ENCODE measurements around the gene EXT2. TPM values are rescaled to one million over a fixed set of nuclear protein-coding genes. Genes with fewer than 3 reads are reported as not detected.

EXT2 gene
- total and polyA plus RNA-seq, 10 of the 15 experiments (the other 5 are each of a cell fraction or from before 2014, with no cell fraction given): 3.8 to 31.4 (median 17.9) TPM

DNA sequence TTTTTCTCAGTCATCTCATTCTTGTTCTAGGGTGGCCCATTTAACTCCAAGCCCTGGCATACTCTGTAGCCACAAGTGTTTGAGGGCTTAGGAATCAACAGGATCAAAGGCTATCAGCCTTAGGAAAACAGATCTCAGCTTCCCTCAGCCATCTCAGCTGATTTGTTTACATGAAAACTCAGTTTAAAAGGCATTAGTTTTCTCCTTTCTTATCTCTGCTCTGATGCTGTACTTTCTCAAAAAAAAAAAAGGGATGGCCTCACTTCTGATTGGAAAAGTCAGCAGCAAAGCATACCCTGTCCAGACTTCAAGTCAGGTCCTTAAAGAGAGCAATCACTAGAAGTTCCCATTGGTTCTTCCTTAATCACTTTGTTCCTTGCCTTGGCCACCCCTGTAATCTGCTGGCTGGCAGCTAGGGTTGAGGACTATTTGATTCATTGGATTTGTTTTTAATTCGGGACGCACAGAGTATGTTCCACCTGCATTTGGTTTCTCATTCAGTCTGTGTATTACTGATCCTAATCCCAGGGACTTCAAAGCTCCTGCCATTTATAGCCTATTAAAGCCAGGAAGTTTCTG lies 102.8 kb downstream of the EXT2 start:
- H3K4me3 ChIP-seq: no peak overlapping the region
- TF ChIP-seq CBFB (IDR thresholded peaks at IDR 0.05; ENCODE audit: low read depth) (no peak), KLF5 (IDR thresholded peaks at IDR 0.05; ENCODE audit: partially characterized antibody) (no peak), BCLAF1 (IDR thresholded peaks at IDR 0.05) (no peak), HCFC1 (IDR thresholded peaks at IDR 0.05; ENCODE audit: low read length) (no peak), SUPT20H (IDR thresholded peaks at IDR 0.05; ENCODE audit: borderline replicate concordance, control insufficient read depth, low read depth, low read length) (no peak), YBX1 (IDR thresholded peaks at IDR 0.05) (no peak), SREBF2 (IDR thresholded peaks at IDR 0.05; ENCODE audit: low read length) (no peak)
- TF ChIP-seq, protein P1, sequence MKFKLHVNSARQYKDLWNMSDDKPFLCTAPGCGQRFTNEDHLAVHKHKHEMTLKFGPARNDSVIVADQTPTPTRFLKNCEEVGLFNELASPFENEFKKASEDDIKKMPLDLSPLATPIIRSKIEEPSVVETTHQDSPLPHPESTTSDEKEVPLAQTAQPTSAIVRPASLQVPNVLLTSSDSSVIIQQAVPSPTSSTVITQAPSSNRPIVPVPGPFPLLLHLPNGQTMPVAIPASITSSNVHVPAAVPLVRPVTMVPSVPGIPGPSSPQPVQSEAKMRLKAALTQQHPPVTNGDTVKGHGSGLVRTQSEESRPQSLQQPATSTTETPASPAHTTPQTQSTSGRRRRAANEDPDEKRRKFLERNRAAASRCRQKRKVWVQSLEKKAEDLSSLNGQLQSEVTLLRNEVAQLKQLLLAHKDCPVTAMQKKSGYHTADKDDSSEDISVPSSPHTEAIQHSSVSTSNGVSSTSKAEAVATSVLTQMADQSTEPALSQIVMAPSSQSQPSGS (IDR thresholded peaks at IDR 0.05; ENCODE audit: low read length): no peak
- TF ChIP-seq, protein P2, sequence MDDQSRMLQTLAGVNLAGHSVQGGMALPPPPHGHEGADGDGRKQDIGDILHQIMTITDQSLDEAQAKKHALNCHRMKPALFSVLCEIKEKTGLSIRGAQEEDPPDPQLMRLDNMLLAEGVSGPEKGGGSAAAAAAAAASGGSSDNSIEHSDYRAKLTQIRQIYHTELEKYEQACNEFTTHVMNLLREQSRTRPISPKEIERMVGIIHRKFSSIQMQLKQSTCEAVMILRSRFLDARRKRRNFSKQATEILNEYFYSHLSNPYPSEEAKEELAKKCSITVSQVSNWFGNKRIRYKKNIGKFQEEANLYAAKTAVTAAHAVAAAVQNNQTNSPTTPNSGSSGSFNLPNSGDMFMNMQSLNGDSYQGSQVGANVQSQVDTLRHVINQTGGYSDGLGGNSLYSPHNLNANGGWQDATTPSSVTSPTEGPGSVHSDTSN (IDR thresholded peaks at IDR 0.05; ENCODE audit: insufficient replicate concordance, low read depth, low read length): no peak
- TF ChIP-seq, protein P3, sequence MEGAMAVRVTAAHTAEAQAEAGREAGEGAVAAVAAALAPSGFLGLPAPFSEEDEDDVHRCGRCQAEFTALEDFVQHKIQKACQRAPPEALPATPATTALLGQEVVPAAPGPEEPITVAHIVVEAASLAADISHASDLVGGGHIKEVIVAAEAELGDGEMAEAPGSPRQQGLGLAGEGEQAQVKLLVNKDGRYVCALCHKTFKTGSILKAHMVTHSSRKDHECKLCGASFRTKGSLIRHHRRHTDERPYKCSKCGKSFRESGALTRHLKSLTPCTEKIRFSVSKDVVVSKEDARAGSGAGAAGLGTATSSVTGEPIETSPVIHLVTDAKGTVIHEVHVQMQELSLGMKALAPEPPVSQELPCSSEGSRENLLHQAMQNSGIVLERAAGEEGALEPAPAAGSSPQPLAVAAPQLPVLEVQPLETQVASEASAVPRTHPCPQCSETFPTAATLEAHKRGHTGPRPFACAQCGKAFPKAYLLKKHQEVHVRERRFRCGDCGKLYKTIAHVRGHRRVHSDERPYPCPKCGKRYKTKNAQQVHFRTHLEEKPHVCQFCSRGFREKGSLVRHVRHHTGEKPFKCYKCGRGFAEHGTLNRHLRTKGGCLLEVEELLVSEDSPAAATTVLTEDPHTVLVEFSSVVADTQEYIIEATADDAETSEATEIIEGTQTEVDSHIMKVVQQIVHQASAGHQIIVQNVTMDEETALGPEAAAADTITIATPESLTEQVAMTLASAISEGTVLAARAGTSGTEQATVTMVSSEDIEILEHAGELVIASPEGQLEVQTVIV (IDR thresholded peaks at IDR 0.05; ENCODE audit: borderline replicate concordance, partially characterized antibody): no peak
- TF ChIP-seq, protein P4, sequence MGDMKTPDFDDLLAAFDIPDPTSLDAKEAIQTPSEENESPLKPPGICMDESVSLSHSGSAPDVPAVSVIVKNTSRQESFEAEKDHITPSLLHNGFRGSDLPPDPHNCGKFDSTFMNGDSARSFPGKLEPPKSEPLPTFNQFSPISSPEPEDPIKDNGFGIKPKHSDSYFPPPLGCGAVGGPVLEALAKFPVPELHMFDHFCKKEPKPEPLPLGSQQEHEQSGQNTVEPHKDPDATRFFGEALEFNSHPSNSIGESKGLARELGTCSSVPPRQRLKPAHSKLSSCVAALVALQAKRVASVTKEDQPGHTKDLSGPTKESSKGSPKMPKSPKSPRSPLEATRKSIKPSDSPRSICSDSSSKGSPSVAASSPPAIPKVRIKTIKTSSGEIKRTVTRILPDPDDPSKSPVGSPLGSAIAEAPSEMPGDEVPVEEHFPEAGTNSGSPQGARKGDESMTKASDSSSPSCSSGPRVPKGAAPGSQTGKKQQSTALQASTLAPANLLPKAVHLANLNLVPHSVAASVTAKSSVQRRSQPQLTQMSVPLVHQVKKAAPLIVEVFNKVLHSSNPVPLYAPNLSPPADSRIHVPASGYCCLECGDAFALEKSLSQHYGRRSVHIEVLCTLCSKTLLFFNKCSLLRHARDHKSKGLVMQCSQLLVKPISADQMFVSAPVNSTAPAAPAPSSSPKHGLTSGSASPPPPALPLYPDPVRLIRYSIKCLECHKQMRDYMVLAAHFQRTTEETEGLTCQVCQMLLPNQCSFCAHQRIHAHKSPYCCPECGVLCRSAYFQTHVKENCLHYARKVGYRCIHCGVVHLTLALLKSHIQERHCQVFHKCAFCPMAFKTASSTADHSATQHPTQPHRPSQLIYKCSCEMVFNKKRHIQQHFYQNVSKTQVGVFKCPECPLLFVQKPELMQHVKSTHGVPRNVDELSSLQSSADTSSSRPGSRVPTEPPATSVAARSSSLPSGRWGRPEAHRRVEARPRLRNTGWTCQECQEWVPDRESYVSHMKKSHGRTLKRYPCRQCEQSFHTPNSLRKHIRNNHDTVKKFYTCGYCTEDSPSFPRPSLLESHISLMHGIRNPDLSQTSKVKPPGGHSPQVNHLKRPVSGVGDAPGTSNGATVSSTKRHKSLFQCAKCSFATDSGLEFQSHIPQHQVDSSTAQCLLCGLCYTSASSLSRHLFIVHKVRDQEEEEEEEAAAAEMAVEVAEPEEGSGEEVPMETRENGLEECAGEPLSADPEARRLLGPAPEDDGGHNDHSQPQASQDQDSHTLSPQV (IDR thresholded peaks at IDR 0.05): no peak

More for the DNA sequence above, 102.8 kb downstream of the EXT2 start:
- ATAC-seq (no peak), FAIRE-seq (no peak), DNase-seq (ENCODE audit: low read depth, low spot score) (no peak)
- Histone ChIP-seq H2AFZ (ENCODE audit: control insufficient read depth, low read depth, low read length) (no peak overlapping the region), H3K4me2 (ENCODE audit: control insufficient read depth, insufficient read depth) (no peak overlapping the region), H3K9ac (ENCODE audit: control insufficient read depth, insufficient read depth, low read length) (no peak overlapping the region), H3K36me3 (ENCODE audit: control insufficient read depth in 2 of 2, insufficient read depth in 2 of 2, low read length in 1 of 2) (peaks cover 2 to 5% of the 10 kb centered on the region in 2 experiments; a peak in 1 of 4 replicates), H3K9me3 (replicated peaks; ENCODE audit: control insufficient read depth, insufficient read depth, low read length) (no peaks in the 10 kb centered on the region), H3K4me1 (ENCODE audit: control insufficient read depth, insufficient read depth, low read length) (no peaks in the 10 kb centered on the region), H3K79me2 (ENCODE audit: control insufficient read depth, insufficient read depth, low read length) (no peaks in the 10 kb centered on the region), H3K27ac (ENCODE audit: control insufficient read depth, insufficient read depth) (no peak overlapping the region), H3K27me3 (replicated peaks in 1 of 2; ENCODE audit: control insufficient read depth in 2 of 2, insufficient read depth in 2 of 2, low read length in 1 of 2) (no peaks in the 10 kb centered on the region), H4K20me1 (ENCODE audit: control insufficient read depth, insufficient read depth) (no peaks in the 10 kb centered on the region)
- ChIA-PET POLR2A (interaction anchor here (0.6 kb wide), 1 partner anchor 60 kb away, joined by 4 read pairs; no protein-coding TSS in a partner anchor), CTCF (no interaction called here), SMC1A (ENCODE audit: uncharacterized antibody, unreplicated experiment) (interaction anchor here (1.8 kb wide), 1 partner anchor 12 kb away, joined by 4 read pairs; no protein-coding TSS in a partner anchor), RAD21 (ENCODE audit: unreplicated experiment) (no interaction called here)
- in situ Hi-C loops (cut with MboI) (no loop called here), intact Hi-C loops (cut with micrococcal nuclease; ENCODE audit: unreplicated experiment) (no loop called here)
- BruUV-seq (replicated peaks): no TSS peak
- 100% methylated on average over 2 of the region's 2 CpGs for WGBS (ENCODE audit: insufficient coverage, insufficient replicate concordance, low lambda C conversion rate, missing lambda C conversion rate)

Data from GM12878 (cell line).